ENCODE results near the gene ALDH1B1. TPM values are rescaled to one million over a fixed set of nuclear protein-coding genes. Genes with fewer than 3 reads are reported as not detected.

Gene ALDH1B1
- total and polyA plus RNA-seq, 2 donors (not counting 1 experiment from before 2014, with no cell fraction given), result 16.2 to 17.4 TPM

- H3K79me2 ChIP-seq (ENCODE audit: control insufficient read depth, insufficient read depth, low read length), result no peaks in the 10 kb centered on the region
- H3K9ac ChIP-seq (ENCODE audit: insufficient read depth, low read length), result no peak overlapping the region
- no peaks in the 10 kb centered on the region for H3K36me3 ChIP-seq (ENCODE audit: control insufficient read depth, insufficient read depth, low read length)
- H4K20me1 ChIP-seq (ENCODE audit: control insufficient read depth, extremely low read depth, insufficient read depth, low read length), result no peaks in the 10 kb centered on the region
- no peaks in the 10 kb centered on the region for H3K27me3 ChIP-seq (ENCODE audit: control insufficient read depth, insufficient read depth, low read length)
- no peak overlapping the region for H3K27ac ChIP-seq (ENCODE audit: insufficient read depth, low read length)
- H3K9me3 ChIP-seq (ENCODE audit: control insufficient read depth, insufficient read depth, low read depth, low read length), result no peaks in the 10 kb centered on the region
- no peak overlapping the region for H3K4me2 ChIP-seq (ENCODE audit: extremely low read depth, insufficient read depth, low read length)
- H3K4me3 ChIP-seq (replicated peaks in 1 of 4; ENCODE audit: control extremely low read depth in 1 of 4, insufficient read depth in 1 of 4, low read depth in 3 of 4, low read length in 4 of 4), result no peak overlapping the region
- TF ChIP-seq EZH2 (IDR thresholded peaks at IDR 0.05; ENCODE audit: low read length, missing control alignments), result no peak
- no peak for TF ChIP-seq CTCF (conservative IDR thresholded peaks at IDR 0.05 in 1 of 2, IDR thresholded peaks at IDR 0.05 in 1 of 2; ENCODE audit: low read depth in 1 of 2, low read length in 2 of 2)
- H3K4me1 ChIP-seq (ENCODE audit: control insufficient read depth, extremely low read depth, insufficient read depth, low read length), result no peaks in the 10 kb centered on the region
- H2AFZ ChIP-seq (ENCODE audit: low read length), result no peak overlapping the region
- no peak for DNase-seq (ENCODE audit: low read depth in 2 of 2)
These were observed 47.4 kb downstream of the ALDH1B1 start for GRCh38 chr9:38439916-38440301.

DNA sequence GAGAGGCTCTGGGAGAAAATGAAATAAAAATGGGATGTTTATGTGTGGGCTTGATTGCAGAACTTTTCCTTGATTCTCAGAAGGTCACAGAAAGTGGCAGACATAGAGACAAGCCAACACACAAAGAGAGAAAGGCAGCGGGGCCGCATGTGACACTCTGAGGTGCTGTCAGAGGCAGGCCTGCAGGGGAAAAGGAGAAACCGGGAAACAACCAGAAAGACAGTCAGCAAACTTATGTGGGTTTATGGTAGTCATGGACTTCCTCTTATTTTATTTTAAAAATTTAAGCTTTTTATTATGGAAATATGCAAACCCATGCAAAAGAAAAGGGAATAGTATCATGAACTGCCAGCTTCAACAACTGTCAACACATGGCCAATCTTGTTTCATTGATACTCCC lies 48.0 kb downstream of the ALDH1B1 start:
- TF ChIP-seq CTCF (conservative IDR thresholded peaks at IDR 0.05 in 1 of 2, IDR thresholded peaks at IDR 0.05 in 1 of 2; ENCODE audit: low read depth in 1 of 2, low read length in 2 of 2) (no peak), EZH2 (IDR thresholded peaks at IDR 0.05; ENCODE audit: low read length, missing control alignments) (no peak)
- Histone ChIP-seq H3K9me3 (ENCODE audit: control insufficient read depth, insufficient read depth, low read depth, low read length) (no peaks in the 10 kb centered on the region), H3K4me1 (ENCODE audit: control insufficient read depth, extremely low read depth, insufficient read depth, low read length) (no peaks in the 10 kb centered on the region)

DNA sequence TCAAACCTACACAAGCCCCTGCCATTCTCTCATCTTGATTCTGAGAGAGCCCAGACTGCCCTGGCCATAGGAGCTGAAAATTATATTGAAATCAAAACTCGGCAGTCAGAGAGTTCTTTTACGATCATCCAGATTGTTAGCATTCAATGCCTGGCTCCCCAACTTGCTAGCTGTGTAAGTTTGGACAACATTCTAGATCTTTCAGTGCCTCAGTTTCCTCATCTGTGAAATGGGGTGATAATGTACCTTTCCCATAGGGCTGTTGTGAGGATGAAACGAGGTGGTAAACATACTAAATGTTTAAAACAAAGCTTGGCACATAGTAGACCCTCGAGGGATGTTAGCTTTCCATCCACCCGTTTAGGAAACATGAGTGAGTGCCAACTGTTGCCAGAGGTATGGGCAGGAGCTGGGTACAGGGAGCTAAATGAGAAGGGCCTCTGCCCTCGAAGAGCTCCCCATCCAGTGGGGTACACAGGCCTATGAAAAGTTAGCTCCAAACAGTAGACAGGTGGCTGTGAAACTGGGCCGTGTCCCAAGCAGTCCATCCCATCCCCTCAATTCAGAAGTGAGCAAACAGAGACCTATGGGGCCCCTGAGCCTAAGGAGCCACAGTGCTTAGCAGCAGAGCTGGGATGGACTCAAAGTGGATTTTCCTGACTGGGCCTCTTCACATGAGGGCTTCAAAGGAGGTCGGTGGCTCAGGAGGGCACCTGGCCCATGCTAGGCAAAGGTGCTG lies 49.0 kb downstream of the ALDH1B1 start:
- no peaks in the 10 kb centered on the region for H3K27me3 ChIP-seq (ENCODE audit: control insufficient read depth, insufficient read depth, low read length)
- H3K4me3 ChIP-seq (replicated peaks in 1 of 4; ENCODE audit: control extremely low read depth in 1 of 4, insufficient read depth in 1 of 4, low read depth in 3 of 4, low read length in 4 of 4), result no peak overlapping the region
- H3K4me1 ChIP-seq (ENCODE audit: control insufficient read depth, extremely low read depth, insufficient read depth, low read length), result no peaks in the 10 kb centered on the region
- no peaks in the 10 kb centered on the region for H3K79me2 ChIP-seq (ENCODE audit: control insufficient read depth, insufficient read depth, low read length)
- no peak overlapping the region for H2AFZ ChIP-seq (ENCODE audit: low read length)
- no peak overlapping the region for H3K27ac ChIP-seq (ENCODE audit: insufficient read depth, low read length)
- H3K9ac ChIP-seq (ENCODE audit: insufficient read depth, low read length), result no peak overlapping the region
- no peaks in the 10 kb centered on the region for H4K20me1 ChIP-seq (ENCODE audit: control insufficient read depth, extremely low read depth, insufficient read depth, low read length)
- no peaks in the 10 kb centered on the region for H3K9me3 ChIP-seq (ENCODE audit: control insufficient read depth, insufficient read depth, low read depth, low read length)
- TF ChIP-seq CTCF (conservative IDR thresholded peaks at IDR 0.05 in 1 of 2, IDR thresholded peaks at IDR 0.05 in 1 of 2; ENCODE audit: low read depth in 1 of 2, low read length in 2 of 2) (no peak), EZH2 (IDR thresholded peaks at IDR 0.05; ENCODE audit: low read length, missing control alignments) (no peak)
- no peaks in the 10 kb centered on the region for H3K36me3 ChIP-seq (ENCODE audit: control insufficient read depth, insufficient read depth, low read length)
- no peak overlapping the region for H3K4me2 ChIP-seq (ENCODE audit: extremely low read depth, insufficient read depth, low read length)
- no peak for DNase-seq (ENCODE audit: low read depth in 2 of 2)

More for the DNA sequence above, 48.0 kb downstream of the ALDH1B1 start:
- H3K79me2 ChIP-seq (ENCODE audit: control insufficient read depth, insufficient read depth, low read length), result no peaks in the 10 kb centered on the region
- no peaks in the 10 kb centered on the region for H3K27me3 ChIP-seq (ENCODE audit: control insufficient read depth, insufficient read depth, low read length)
- H3K9ac ChIP-seq (ENCODE audit: insufficient read depth, low read length), result no peak overlapping the region
- no peak overlapping the region for H3K4me3 ChIP-seq (replicated peaks in 1 of 4; ENCODE audit: control extremely low read depth in 1 of 4, insufficient read depth in 1 of 4, low read depth in 3 of 4, low read length in 4 of 4)
- H3K4me2 ChIP-seq (ENCODE audit: extremely low read depth, insufficient read depth, low read length), result no peak overlapping the region
- DNase-seq (ENCODE audit: low read depth in 2 of 2), result no peak
- no peak overlapping the region for H2AFZ ChIP-seq (ENCODE audit: low read length)
- no peaks in the 10 kb centered on the region for H3K36me3 ChIP-seq (ENCODE audit: control insufficient read depth, insufficient read depth, low read length)
- H4K20me1 ChIP-seq (ENCODE audit: control insufficient read depth, extremely low read depth, insufficient read depth, low read length), result no peaks in the 10 kb centered on the region
- H3K27ac ChIP-seq (ENCODE audit: insufficient read depth, low read length), result no peak overlapping the region

Measured in fibroblast of lung (primary cell).